Cardiac septum (tissue), 1 donor: ENCODE results near the gene HSPG2. TPM values are rescaled to one million over a fixed set of nuclear protein-coding genes. Genes with fewer than 3 reads are reported as not detected.

ENCODE experiments used
- DNase-seq: peaks from one replicate; pipeline ENCODE4 v3.0.0-alpha.2; 2020; ENCODE audit warnings: low spot score
- intact Hi-C: fragments of 100-400 bp; cut with DNase I; formaldehyde crosslinking; loops from one replicate; pipeline ENCODE4 v1.14.0; 2022
- total RNA-seq: library from RNA; stranded (reverse); fragmentation: NEBNext Ultra II Directional; extraction: Animal tissue kit (Norgen Biotek cat#: 25700); gene quantifications from one replicate; pipeline ENCODE4 v1.2.1, GENCODE V29; 2021
- donor health status: DM: no; HTN: no; CAD: no.

Gene HSPG2
- total RNA-seq, 1 donor from 2014 or later, result 506 TPM

GRCh38 chr1:21891621-21892479, 45.3 kb downstream of the HSPG2 start:
- no peak for DNase-seq
- intact Hi-C loops, result no loop called here

DNA sequence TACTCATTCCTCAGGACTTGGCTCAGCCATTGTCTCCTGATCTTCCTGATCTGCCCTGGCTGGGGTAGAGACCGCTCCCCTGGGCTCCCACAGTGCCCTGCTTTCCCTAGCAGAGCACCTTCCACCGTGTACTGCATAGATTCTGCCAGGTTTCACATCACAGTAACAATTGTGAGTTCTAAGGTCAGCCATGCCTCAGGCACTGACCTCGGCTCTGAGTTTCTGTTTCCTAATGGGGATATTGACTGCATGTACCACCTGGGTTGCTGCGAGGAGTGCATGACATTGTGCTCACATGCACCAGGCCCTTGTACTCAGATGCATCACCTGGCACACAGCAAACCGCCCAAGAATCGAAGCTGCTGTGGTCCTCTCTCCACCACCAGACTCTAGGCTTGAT, 46.0 kb downstream of the HSPG2 start:
- intact Hi-C loops, result no loop called here
- no peak for DNase-seq

GRCh38 chr1:21888500-21888899, 48.6 kb downstream of the HSPG2 start:
- no peak for DNase-seq
- intact Hi-C loops, result loop anchor here (5.0 kb wide), 1 partner anchor 66 kb away; no protein-coding TSS in a partner anchor

DNA sequence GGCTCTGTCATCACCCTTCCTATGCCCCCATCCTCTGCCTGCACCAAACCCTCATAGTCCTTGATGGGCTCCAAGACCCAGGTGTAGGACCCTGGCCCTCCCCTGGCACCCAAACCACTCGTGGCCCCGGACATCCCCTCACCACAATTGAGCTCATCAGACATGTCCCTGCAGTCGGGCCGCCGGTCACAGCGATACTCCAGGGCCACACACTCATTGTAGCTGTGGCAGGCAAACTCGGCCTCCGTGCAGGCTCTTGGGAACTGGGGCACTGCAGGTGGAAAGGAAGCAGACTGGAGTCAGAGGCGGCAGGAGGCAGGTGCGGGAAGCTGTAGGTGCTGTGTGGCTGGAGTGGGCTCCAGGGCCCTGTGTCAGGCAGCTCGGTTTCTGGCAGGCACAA, 49.3 kb downstream of the HSPG2 start:
- intact Hi-C loops, result loop anchor here (5.0 kb wide), 1 partner anchor 65 kb away; no protein-coding TSS in a partner anchor
- DNase-seq, result no peak

DNA sequence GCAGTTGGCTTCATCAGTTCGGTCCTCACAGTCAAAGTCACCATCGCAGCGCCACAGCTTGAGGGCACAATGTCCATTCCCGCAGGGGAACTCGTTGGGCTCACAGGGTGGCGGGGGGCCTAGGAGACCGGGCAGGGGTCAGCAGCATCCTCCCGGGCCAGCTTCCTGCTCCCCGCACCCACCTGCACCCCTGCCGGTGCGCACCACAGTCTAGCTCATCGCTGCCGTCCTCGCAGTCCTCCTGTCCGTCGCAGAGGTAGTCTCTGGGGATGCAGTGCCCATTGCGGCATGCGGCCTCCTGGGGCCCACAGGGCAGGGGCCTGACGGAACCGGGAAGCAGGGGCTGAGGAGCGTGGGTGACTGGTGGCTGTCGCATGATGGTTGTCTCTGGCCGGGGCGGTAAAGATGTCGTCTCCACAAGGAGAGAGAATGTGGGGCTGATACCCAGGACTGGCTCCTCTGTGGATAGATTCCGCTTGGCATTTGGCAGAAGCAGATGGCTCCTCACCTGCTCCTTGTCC, 49.8 kb downstream of the HSPG2 start:
- no peak for DNase-seq
- intact Hi-C loops, result loop anchor here (5.0 kb wide), 1 partner anchor 65 kb away; no protein-coding TSS in a partner anchor

DNA sequence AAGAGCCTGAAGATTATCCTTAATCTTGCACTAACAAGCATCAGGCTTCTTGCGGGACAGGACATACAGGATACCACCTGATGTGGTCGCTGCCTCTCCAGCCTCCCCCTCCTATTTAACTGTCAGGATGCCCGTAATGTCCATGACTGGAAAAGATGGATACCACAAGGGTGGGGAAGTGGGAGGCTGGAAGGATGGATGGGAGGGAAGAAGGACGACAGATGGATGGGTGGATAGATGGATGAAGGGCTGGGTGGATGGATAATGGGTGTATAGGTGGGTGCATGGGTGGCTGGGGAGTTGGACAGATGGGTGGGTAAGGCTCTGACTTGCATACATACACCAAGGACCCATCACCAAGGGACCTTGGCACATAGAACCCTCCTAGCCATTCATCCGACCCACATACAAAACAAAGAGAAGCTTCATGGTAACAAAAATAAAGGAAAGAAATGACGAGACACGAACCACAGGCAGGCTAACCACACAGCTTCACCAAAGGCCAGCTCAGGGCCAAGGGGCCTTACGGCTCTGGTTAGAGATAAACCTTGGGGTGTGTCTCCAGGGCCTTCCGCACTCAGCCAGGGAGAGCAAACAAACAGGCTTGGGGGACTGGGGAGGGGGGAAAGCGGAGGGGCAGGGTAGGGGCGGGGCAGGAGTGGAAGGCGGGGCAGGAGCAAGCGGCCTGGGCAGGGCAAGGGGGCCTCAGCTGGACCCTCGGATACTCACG, 50.5 kb downstream of the HSPG2 start:
- DNase-seq, result no peak
- intact Hi-C loops, result loop anchor here (5.0 kb wide), 1 partner anchor 64 kb away; no protein-coding TSS in a partner anchor

GRCh38 chr1:21885236-21886037, 51.7 kb downstream of the HSPG2 start:
- DNase-seq, result no peak
- intact Hi-C loops, result loop anchor here (5.0 kb wide), 1 partner anchor 63 kb away; no protein-coding TSS in a partner anchor

DNA sequence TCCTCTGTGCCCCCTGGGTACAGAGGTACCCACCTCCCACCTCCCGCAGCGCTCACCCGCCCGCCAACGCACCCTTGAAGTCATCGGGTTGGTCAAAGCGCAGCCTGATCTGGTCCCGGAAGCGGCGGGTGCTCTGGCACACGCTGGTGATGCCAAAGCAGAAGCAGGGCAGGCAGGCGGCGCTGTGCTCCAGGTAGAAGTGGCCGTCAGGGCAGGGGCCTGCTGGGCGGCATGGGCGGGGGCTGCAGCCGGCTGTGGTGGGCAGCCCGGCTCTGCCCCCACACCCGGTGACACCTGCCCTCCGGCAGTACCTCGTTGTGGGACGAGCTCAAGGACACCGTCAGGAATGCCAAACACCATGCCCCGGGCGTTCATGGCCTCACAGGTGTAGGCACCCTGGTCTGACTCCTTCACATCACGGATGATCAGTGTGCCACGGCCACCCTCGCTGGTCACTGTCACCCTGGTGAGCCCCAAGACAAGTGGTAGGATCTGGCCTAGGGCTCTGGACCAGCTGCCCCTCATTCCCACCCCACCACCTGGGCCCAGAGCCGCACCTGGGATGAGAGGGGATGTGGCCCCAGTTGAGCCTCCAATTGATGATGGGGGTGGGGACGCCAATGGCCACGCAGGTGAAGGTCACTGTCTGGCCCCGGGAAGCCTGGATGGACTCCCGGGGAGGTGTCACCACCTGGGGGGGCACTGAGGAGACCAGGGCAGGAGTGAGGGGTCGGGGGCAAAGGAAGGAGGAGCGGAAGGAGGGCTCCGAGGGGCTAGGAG, 52.5 kb downstream of the HSPG2 start:
- no peak for DNase-seq
- intact Hi-C loops, result loop anchor here (5.0 kb wide), 1 partner anchor 62 kb away; no protein-coding TSS in a partner anchor

GRCh38 chr1:21882721-21883415, 54.2 kb downstream of the HSPG2 start:
- intact Hi-C loops, result no loop called here
- DNase-seq, result no peak

- DNase-seq, result no peak
- intact Hi-C loops, result no loop called here
Measured at GRCh38 chr1:21881250-21881649, 55.9 kb downstream of the HSPG2 start.

GRCh38 chr1:21880619-21880970, 56.5 kb downstream of the HSPG2 start:
- intact Hi-C loops, result no loop called here
- DNase-seq, result no peak

DNA sequence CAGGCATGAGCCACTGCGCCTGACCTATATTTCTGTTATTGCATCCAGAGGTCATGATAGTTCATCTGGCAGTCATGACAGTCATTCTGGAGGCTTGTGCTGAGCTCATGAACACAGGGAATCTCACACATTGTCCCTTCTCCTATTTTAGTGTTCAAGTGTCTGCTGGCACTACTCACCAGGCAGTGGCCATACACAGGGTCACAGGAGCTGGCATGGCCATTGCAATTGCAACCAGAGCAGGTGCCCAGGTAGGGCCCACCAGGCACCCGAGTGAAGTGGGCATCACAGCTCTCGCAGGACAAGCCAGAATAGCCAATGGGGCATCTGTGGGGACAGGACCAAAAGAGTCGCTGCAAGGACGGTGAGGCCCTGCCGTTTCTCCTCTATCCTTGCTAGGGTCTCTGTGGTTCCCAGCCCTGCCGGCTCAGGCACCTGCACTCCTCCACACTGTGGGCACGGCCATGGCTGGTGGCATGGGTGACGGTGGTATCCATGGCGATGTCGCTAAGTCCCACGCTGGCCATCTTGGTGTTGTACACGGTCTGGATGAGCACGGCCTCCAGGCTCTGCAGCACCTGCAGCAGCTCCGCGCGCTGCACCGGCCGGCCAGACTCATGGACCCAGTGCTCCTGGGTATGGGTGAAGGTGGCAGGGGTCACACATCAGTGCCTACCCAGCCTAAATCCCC, 57.0 kb downstream of the HSPG2 start:
- DNase-seq, result no peak
- intact Hi-C loops, result no loop called here

DNA sequence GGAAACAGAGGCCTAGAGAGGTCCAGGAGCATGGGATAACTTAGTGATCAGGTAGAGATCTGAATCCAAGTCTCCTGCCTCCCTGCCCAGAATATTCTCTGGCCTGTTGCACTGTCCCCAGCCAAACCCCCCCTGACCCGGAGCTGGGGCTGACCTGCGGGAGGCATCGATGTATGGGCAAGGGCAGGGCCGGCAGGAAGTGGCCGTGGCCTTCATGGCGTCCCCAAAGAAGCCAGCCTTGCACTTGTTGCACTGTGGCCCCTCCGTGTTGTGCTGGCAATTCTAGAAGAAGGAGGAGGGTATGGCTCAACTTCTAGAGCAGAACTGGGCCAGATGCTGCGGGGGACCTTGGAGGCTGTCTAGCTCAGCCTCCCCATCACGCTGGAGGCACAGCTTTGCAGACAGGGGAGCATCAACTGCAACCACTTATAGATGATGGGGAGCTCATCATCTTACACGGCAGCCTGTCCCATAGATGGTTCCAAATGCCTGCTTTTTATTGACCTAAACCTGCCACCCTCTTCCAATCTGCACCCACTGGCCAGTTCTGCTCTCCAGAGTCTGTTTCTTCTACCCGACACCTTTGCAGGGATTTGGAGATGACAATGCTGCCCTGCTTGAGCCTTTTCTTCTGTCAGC, 58.2 kb downstream of the HSPG2 start:
- intact Hi-C loops, result no loop called here
- no peak for DNase-seq

DNA sequence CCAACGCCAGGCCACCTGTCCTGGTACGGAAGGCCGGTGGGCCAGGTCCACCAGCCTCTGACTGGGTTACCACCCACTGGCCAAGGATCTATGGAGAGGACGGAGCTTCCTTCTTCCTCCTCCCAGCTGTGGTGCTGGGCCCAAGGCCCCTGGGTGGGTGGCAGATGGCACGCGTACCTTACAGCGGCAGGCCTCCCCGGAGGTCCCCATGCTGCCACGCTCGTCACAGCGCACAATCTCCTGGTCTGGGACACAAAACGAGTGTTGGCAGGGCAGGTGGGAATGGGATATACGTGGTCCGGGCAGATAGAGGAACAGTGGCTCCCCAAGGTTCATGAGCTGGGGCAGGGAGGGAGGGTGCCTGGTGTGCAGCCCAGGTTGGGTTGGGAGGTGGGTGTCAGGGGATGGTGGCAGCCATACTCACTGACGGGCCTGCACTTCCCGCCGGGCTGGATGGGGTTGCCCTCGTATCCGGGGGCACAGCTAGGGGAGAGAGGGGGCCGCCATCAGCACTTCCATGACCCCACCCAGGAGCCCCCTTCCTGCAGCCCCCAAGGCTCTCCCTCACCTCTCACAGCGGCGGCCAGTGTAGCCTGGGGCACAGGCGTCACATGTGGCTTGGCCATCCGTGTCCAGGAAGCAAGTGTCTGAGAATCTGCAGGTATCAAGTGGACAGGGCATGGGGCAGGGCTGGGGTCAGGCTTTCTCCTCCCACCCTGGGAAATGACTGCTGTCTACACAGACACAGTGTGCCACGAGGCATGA, 58.9 kb downstream of the HSPG2 start:
- DNase-seq, result no peak
- intact Hi-C loops, result no loop called here

DNA sequence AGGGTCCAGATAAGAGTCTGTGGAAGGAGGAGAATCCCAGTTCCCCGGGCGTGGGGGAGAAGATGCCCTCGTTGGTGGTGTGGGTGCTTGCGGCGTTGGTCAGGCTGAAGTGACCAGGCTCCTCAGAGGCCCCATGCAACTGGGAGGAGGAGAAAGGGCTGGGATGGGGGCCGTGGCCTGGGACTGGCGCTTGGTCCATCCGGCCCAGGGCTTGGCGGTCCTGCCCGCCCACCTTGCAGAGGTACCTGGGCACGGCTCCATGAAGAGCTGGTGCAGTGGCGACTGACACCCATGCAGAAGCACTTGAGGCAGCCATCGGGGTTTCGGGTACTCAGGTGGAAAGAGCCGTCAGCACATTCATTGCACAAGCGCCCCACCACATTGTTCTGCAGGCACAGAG, 60.8 kb downstream of the HSPG2 start:
- DNase-seq, result no peak
- intact Hi-C loops, result no loop called here

DNA sequence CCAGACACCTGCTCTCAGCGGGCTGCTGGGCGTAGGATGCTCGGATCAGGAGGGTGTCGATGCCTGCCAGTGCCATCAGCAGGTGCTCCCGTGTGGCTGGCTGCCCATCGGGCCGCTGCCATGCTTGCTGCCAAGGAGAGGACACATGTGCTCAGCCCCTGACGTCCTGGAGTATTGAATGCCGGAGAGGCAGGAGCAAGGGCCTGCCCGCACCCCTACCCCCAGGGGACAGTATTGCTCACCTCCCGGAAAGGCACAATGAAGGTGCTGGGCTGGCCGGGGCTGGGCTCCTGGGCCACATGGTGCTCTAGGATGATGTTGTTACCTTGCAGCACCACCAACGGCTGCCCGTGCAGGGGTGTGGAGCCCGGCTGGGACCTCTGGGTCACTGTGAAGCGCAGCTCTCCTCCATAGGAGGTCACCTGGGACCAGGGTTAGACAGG, 61.5 kb downstream of the HSPG2 start:
- DNase-seq, result no peak
- intact Hi-C loops, result no loop called here
